ENCODE measurements around the gene PPARD.

The PPARD gene

DNA sequence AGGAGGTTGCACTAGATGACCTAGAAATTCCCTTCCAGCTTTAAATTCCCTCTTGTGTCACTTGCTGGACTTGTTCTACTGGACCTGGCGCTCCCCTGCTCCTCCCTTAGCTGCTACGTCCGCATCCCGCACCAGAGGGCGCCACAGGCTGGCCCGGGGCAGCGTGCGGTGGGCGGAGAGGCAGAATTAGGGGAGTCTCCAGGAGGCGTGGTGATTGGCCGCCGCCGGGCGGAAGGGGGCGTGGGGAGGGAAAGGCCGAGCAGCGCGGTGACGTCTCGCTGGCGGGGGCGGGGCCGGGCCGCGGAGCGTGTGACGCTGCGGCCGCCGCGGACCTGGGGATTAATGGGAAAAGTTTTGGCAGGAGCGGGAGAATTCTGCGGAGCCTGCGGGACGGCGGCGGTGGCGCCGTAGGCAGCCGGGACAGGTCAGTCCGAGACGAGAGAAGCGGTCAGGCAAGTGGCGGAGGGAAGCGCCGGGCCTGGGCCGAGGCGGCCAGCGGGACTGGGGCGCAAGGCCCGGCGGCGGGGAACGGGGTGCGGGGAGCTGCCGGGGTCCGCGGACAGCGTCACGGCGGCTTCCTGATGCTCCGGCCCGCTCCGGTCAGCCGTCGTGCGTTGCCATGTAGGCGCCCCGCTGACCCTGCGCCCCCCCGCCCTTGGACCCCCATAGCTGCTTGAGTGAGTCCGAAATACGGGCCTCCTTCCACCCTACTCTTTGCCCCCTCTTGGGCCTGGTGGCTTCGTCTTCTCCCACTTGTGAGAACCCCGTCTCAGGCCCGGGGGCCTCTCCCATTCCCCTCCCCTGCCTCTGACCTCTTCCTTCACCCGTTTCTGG, at the start of gene PPARD:
Gene PPARD (plus strand): TSS at position 301 of the 834 bp plus-strand sequence. CDS start 68,530 bp downstream, outside the sequence.
- DNase-seq, result peak; percentile 97 to 99
- H3K27me3 ChIP-seq, result peaks cover 0 to 7% of the 10 kb centered on the region in 2 donors
- intact Hi-C loops (cut with DNase I; ENCODE audit: low total_unique reads), result loop anchor here (2.0 to 10.0 kb wide), 4 partner anchors 72 to 392 kb away; partner anchors contain the start of genes ARMC12 and RPL10A
- peaks cover 0 to 43% (median 17%) of the 10 kb centered on the region in 4 donors for H3K4me1 ChIP-seq
- peak within 1 kb of the TSS; percentile 99 for H3K4me3 ChIP-seq
- peaks cover 0 to 15% (median under 1%) of the 10 kb centered on the region in 3 donors for H3K36me3 ChIP-seq
- H3K27ac ChIP-seq, result peak within 1 kb of the TSS; percentile 94 to 95
- TF ChIP-seq, protein P1, sequence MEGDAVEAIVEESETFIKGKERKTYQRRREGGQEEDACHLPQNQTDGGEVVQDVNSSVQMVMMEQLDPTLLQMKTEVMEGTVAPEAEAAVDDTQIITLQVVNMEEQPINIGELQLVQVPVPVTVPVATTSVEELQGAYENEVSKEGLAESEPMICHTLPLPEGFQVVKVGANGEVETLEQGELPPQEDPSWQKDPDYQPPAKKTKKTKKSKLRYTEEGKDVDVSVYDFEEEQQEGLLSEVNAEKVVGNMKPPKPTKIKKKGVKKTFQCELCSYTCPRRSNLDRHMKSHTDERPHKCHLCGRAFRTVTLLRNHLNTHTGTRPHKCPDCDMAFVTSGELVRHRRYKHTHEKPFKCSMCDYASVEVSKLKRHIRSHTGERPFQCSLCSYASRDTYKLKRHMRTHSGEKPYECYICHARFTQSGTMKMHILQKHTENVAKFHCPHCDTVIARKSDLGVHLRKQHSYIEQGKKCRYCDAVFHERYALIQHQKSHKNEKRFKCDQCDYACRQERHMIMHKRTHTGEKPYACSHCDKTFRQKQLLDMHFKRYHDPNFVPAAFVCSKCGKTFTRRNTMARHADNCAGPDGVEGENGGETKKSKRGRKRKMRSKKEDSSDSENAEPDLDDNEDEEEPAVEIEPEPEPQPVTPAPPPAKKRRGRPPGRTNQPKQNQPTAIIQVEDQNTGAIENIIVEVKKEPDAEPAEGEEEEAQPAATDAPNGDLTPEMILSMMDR (IDR thresholded peaks at IDR 0.05), result peak; percentile 99
- no peaks in the 10 kb centered on the region for H3K9me3 ChIP-seq

DNA sequence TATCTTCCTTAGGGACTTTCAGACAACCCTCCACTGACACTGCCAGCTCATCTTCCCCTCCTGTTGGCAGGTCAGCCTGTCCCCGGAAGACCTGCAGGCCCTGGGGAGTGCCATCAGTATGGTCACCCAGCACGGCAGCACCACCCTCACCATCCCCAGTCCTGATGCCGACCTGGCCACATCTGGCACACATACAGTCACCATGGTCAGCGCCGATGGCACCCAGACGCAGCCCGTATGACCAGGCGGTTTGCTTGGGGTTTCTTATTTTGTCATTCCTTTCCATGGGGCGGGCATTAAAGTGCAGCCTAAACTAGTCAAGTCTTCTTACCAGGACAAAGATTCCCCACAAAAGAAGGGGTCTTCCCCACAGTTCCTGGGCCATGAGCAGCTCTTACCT, 48.7 kb upstream of the PPARD start:
- intact Hi-C loops (cut with DNase I; ENCODE audit: low total_unique reads), result no loop called here
- TF ChIP-seq, protein P1 (IDR thresholded peaks at IDR 0.05), result no peak
- Histone ChIP-seq H3K9me3 (no peaks in the 10 kb centered on the region), H3K4me1 (peaks cover 0 to 12% (median 1%) of the 10 kb centered on the region in 4 donors), H3K27ac (no peak overlapping the region), H3K4me3 (no peak overlapping the region), H3K27me3 (no peaks in the 10 kb centered on the region), H3K36me3 (peaks cover 38 to 80% (median 74%) of the 10 kb centered on the region in 3 donors)
- DNase-seq, result peak in 1 of 2 donors; percentile 57

DNA sequence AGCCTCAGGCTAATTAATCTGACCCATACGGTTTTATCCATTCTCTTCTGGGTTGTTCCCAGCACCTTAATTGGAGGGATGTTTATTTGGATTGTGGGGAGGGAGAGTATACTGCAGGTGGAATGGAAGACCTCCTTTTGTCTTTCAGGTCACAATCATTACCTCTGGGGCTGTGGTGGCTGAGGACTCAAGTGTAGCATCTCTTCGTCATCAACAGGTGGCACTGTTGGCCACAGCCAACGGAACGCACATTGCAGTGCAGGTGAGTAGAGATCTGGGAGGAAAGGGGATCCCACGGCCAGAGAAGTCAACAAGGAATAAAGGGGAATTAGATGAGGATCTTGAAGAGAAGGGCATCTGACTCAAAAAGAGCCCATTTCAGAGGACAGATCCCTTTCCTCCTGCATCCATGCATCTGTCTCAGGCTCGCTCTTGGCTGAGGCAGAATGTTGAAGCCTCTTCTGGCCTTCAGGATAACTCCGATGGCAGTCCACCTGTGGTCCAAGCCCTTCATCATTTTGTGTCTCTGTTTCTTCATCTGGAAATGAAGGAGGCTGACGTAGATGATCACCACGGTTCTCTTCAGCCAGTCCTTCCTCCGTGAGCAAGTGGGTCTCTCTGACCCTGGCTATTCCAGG, 47.9 kb upstream of the PPARD start:
- no peaks in the 10 kb centered on the region for H3K9me3 ChIP-seq
- H3K4me1 ChIP-seq, result peaks cover 0 to 12% (median 1%) of the 10 kb centered on the region in 4 donors
- DNase-seq, result peak in 1 of 2 donors; percentile 29
- H3K27ac ChIP-seq, result no peak overlapping the region
- peaks cover 38 to 73% (median 66%) of the 10 kb centered on the region in 3 donors for H3K36me3 ChIP-seq
- no peak overlapping the region for H3K4me3 ChIP-seq
- intact Hi-C loops (cut with DNase I; ENCODE audit: low total_unique reads), result no loop called here
- no peaks in the 10 kb centered on the region for H3K27me3 ChIP-seq
- TF ChIP-seq, protein P1 (IDR thresholded peaks at IDR 0.05), result peak; percentile 56 to 57

DNA sequence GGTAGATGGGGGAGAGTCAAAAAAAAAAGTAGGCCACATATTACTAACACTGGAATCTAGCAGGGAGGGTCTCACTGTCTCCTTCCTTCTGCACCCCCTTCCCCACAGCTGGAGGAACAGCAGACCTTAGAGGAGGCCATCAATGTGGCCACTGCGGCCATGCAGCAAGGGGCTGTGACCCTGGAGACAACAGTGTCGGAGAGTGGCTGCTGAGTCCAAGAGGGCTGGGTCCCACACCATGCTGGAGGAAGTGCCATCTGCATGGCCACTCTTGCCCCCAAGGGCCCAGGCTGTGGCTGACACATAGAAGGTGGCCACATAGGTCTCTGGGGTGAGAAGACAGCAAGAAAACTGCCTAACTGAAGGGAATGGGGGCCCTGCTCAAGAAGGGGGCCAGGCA, 47.3 kb upstream of the PPARD start:
- peaks cover 36 to 67% (median 60%) of the 10 kb centered on the region in 3 donors for H3K36me3 ChIP-seq
- intact Hi-C loops (cut with DNase I; ENCODE audit: low total_unique reads), result no loop called here
- TF ChIP-seq, protein P1 (IDR thresholded peaks at IDR 0.05), result no peak

DNA sequence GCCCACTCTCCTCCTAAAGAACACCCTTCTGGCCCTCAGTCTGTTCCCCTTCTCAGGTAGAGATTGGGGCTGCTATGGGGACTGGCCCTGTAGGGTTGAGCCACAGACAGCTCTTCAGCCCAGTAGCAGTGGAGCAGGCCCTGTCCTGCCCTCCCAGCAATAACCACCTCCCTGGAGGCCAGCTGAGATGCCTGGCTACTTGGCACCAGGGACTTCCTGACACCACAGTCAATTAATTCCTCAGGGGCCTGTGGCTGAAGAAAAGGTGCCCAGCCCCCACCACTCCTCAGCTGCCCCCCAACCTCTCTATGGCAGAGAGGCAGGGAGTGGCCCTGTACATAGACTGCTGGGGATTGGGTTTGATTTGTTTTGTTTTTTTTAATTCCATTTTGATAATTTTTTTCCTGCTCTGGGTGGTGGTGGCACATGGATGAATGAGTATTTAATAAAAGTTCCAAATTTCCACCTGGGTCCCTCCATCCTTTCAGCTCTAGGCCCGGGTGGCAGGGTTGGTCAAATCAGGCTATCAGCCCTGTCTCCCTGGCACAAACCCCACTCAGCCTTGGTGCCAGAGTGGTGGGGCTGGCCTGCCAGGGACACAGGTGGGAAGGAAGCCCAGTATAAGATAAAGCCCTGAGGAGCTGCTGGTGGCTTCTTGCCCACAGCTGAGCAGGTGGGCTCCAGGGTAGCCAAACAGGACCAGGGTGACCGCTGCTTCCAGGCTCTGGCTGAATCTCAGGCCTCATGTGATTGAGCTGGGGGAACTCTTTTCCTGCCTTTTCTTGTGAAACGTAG, 46.6 kb upstream of the PPARD start:
- DNase-seq, result peak in 1 of 2 donors; percentile 58
- H3K27ac ChIP-seq, result no peak overlapping the region
- no peak overlapping the region for H3K4me3 ChIP-seq
- intact Hi-C loops (cut with DNase I; ENCODE audit: low total_unique reads), result no loop called here
- H3K36me3 ChIP-seq, result peaks cover 29 to 60% (median 53%) of the 10 kb centered on the region in 3 donors
- TF ChIP-seq, protein P1 (IDR thresholded peaks at IDR 0.05), result no peak
- H3K4me1 ChIP-seq, result peaks cover 0 to 12% (median 1%) of the 10 kb centered on the region in 4 donors
- H3K9me3 ChIP-seq, result no peaks in the 10 kb centered on the region
- H3K27me3 ChIP-seq, result no peaks in the 10 kb centered on the region

More for the DNA sequence above, 47.3 kb upstream of the PPARD start:
- H3K4me3 ChIP-seq, result no peak overlapping the region
- peaks cover 0 to 12% (median 1%) of the 10 kb centered on the region in 4 donors for H3K4me1 ChIP-seq
- peak in 1 of 2 donors; percentile 53 for DNase-seq
- no peak overlapping the region for H3K27ac ChIP-seq
- no peaks in the 10 kb centered on the region for H3K9me3 ChIP-seq
- H3K27me3 ChIP-seq, result no peaks in the 10 kb centered on the region

All from tibial artery (tissue), 4 donors.